Subcutaneous adipose tissue (tissue), 4 donors: ENCODE measurements around the gene EREG. TPM values are rescaled to one million over a fixed set of nuclear protein-coding genes. Genes with fewer than 3 reads are reported as not detected.

Source experiments
- CTCF ChIP-seq: fragments of 450-650 bp; IDR thresholded peaks from one replicate; pipeline ENCODE4 v1.5.1; 2016; ENCODE audit warnings: low read depth, mild to moderate bottlenecking, control low read depth, antibody characterized with exemption, moderate library complexity
- total RNA-seq, 4 donors: library from RNA; depleted of rRNA; stranded (reverse); fragments of >200 nt; gene quantifications; one replicate each; pipeline ENCODE4 v1.1.0, GENCODE V29; 2016

EREG gene
- total RNA-seq, 4 donors from 2014 or later: 0.57 to 9.2 (median 2.3) TPM

- TF ChIP-seq CTCF: no peak
Observed at GRCh38 chr4:74344031-74344430, 20.9 kb upstream of the EREG start.

- TF ChIP-seq CTCF: no peak
Observed at GRCh38 chr4:74353858-74354257, 11.1 kb upstream of the EREG start.

GRCh38 chr4:74357965-74358364 lies 7.0 kb upstream of the EREG start:
- TF ChIP-seq CTCF: no peak

- no peak for TF ChIP-seq CTCF
Observed at GRCh38 chr4:74361671-74362070, 3.3 kb upstream of the EREG start.

GRCh38 chr4:74362347-74362746 lies 2.6 kb upstream of the EREG start:
- TF ChIP-seq CTCF: no peak

GRCh38 chr4:74364256-74364651 lies 691 bp upstream of the EREG start:
- TF ChIP-seq CTCF: no peak

GRCh38 chr4:74365761-74366160 lies 816 bp downstream of the EREG start:
- TF ChIP-seq CTCF: no peak
